Measurements from ENCODE around the gene EDEM3.
"Not testable (repeated sequence)": the region's sequence is repeated elsewhere in the genome, so short reads cannot be mapped to it uniquely, and the experiment has no call there.

EDEM3 gene

DNA sequence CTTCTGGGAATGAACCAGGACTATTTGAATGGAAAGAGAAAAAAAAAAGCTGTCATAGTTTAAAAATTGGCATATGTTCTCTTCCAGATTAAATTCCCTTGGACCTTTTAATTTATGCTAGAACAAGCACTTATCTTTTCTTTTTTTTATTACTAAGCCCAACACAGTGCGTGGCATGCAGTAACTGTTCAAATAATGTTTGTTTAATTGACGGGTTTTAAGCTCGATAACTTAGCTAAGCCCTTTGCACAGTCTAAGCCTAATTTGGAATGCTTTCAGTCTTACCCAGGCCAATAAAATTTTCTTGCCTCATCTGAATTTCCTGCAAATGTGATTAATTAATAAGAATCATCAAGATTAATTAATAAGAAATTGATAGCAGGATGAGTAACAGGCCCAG, 39.3 kb upstream of the EDEM3 start:
- no peak for DNase-seq (ENCODE audit: low spot score)
- TF ChIP-seq, protein P1, sequence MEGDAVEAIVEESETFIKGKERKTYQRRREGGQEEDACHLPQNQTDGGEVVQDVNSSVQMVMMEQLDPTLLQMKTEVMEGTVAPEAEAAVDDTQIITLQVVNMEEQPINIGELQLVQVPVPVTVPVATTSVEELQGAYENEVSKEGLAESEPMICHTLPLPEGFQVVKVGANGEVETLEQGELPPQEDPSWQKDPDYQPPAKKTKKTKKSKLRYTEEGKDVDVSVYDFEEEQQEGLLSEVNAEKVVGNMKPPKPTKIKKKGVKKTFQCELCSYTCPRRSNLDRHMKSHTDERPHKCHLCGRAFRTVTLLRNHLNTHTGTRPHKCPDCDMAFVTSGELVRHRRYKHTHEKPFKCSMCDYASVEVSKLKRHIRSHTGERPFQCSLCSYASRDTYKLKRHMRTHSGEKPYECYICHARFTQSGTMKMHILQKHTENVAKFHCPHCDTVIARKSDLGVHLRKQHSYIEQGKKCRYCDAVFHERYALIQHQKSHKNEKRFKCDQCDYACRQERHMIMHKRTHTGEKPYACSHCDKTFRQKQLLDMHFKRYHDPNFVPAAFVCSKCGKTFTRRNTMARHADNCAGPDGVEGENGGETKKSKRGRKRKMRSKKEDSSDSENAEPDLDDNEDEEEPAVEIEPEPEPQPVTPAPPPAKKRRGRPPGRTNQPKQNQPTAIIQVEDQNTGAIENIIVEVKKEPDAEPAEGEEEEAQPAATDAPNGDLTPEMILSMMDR (IDR thresholded peaks at IDR 0.05; ENCODE audit: extremely low read depth, missing control alignments), result no peak

DNA sequence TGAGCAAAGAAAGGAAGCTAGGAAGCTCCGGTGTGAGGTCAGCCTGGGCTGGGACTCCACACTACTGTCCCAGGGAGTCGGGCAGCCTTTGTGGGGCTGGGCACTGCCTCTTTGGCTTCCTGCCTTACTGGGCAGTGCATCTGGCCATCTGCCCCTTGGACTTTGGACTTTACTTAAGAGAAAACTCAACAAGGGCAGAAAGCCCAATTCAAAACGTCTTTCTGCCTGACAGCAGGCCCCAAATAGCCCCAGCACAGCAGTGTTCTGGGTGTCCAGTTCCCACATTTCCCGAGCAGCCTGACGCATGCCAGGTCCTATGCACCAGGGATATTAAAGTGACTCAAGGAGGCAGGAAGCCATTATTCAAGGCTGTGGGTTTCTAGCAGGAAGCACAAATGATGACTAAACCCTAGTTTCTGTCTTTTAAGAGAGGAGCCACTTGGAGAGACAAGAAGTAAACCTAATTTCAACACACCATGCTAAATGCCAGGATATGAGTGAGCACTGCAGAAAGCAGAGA, 37.9 kb upstream of the EDEM3 start:
- DNase-seq (ENCODE audit: low spot score), result no peak
- TF ChIP-seq, protein P1 (IDR thresholded peaks at IDR 0.05; ENCODE audit: extremely low read depth, missing control alignments), result no peak

DNA sequence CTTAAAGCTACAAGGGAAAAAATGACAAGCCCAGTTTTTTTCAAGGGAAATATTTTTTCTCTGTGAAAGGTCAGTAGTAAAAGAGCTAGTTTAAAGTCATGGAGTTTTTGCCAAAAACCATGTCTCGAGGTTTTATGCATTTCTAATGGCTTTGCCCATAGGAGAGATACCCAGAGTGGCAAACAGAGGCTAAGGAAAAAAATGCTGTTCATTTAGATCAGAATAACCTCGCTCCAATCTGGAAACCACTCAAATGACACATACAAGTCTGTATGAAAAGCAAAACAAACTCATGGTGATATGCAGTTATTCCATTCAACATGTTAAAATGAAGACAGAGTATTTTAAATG, 36.9 kb upstream of the EDEM3 start:
- TF ChIP-seq, protein P1 (IDR thresholded peaks at IDR 0.05; ENCODE audit: extremely low read depth, missing control alignments), result no peak
- no peak for DNase-seq (ENCODE audit: low spot score)

DNA sequence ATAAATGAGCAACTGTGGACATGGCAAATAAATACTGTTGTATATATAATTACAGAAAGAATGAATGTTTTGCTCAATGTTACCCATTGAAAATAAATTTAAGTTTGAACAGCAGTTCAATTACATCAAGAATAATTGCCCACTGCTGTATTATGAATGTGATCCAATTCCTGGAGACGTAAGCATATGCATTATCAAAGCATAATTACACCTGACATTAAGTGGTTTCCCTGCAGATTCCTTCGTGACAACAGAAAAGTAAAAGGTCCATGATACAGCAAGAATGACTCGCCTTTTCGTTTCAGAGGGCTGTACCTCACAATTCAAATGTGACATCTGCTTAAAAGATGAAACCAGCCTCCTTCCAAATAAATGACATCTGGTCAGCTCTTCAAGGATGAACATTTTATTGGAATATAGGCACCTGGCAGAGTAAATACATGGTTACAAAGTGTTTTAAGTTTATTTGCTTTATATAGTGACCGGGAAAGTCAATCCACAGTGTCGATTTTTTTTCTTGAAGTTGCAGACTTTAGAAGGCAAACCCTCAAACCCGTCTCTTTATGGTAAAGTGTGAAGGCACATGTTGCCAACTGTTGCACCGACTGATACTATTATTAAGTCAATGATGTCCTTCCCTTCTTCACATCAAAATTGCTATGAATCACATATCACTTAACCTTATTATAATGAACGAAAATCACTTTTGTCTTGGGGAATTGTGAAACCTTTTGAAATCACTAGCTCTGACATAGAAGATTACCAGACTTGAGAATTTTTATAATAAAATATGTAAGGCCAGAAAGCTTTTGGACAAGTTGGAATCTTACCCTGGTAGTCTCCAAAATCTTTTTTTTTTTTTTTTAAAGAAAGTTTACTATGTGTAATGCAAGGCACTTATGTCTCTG, 36.2 kb upstream of the EDEM3 start:
- TF ChIP-seq, protein P1 (IDR thresholded peaks at IDR 0.05; ENCODE audit: extremely low read depth, missing control alignments), result no peak
- DNase-seq (ENCODE audit: low spot score), result no peak

DNA sequence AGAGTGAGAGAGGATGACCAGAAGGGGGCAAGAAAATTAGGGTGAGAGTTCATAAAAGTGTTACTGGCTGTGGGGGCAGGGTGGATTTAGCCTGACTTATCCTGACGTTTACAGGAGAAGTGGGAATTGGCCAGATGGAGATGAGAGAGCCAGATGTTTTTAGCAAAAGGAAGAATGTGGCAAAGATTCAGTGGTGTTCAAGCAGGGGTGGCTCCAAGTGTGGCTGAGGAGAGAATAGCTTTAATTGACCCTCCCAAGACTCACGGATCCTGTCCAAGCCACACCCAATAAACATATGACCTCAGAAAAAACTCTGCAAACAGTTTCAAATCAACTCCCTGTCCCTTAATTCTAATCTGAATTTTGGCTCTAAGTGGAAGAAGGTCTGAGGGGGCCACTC, 35.2 kb upstream of the EDEM3 start:
- DNase-seq (ENCODE audit: low spot score), result no peak
- TF ChIP-seq, protein P1 (IDR thresholded peaks at IDR 0.05; ENCODE audit: extremely low read depth, missing control alignments), result no peak

DNA sequence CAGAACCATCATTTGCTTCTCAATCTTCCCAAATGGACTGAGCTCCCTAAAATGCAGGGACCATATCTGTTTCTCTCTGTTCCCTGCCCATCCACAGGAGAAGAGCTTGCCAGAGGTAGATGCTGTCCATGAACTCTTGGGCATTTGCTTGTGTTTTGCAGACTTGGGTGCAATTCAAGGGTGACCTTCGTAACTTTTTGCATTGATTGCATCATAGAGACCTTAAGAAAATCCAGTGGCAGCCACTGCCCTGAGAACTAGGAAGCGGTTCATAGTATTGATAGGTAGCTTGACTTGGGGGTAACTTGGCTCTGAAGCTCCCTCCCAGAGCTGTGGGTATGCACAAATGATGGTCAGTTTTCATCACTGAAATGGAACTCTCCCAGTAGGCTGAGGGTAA, 34.3 kb upstream of the EDEM3 start:
- no peak for DNase-seq (ENCODE audit: low spot score)

DNA sequence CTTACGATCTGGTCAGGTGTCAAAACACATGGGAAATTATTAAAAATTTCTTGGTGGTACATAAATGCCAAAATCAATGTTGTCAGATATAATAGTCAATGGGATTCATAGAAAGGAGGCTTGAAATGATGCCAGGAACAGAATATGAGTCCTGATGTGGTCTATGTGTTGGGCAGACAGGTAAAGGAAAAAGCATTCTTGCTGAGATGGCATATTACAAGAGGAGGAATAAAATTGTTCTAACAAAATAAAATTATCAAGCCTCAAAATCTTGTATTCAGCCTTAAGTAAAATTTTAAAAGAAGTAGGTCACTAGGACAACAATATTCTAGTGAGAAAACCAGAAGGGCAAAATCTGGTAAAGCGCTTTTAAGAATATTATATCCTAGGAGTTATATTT, 30.9 kb upstream of the EDEM3 start:
- TF ChIP-seq, protein P1 (IDR thresholded peaks at IDR 0.05; ENCODE audit: extremely low read depth, missing control alignments), result no peak
- no peak for DNase-seq (ENCODE audit: low spot score)

More for the DNA sequence above, 34.3 kb upstream of the EDEM3 start:
- TF ChIP-seq, protein P1 (IDR thresholded peaks at IDR 0.05; ENCODE audit: extremely low read depth, missing control alignments), result no peak

DNA sequence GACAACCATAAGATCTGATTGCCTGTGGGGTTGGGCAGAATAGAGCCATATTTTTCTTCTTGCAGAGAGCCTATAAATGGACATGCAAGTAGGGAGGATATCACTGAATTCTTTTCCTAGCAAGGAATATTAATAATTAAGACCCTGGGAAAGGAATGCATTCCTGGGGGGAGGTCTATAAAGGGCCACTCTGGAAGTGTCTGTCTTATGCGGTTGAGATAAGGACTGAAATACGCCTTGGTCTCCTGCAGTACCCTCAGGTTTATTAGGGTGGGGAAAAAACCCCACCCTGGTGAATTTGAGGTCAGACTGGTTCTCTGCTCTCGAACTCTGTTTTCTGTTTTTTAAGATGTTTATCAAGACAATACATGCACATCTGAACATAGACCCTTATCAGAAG, 29.1 kb upstream of the EDEM3 start:
- DNase-seq (ENCODE audit: low spot score), result not testable (repeated sequence)
